Measurements from ENCODE around the gene AGPAT4. TPM values are rescaled to one million over a fixed set of nuclear protein-coding genes. Genes with fewer than 3 reads are reported as not detected.

The AGPAT4 gene
- total and polyA plus RNA-seq, 2 experiments from 2014 or later = 3.0 to 3.9 TPM

DNA sequence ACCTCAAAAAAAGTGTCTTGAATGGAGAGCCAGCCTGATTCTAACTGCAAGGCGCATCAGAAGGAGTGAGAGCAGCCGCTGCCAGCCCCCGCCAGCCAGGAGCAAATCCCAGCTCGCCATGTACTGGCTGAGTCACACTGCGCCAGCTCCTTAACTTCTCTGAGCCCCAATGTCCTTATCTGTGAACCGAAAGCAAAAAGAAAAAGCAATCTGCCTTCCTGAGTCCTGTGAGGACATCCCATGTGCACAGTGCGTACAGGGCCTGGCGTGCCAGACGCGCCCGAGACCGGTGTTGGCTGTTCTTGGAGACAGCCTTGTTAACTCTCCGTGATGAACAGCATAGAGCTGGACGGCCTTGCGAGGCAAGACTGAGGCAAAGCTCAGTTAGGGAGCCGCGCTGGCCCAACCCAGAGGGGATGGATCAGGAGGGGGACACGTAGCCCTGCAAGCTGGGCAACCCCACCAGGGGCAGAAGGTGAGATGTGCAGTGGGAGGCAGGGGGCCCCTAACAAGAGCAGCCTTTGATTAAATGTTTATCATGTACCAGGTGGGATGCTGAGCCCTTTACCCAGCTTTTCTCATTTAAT is 122.7 kb downstream of the AGPAT4 start:
- Histone ChIP-seq H3K9me2 (ENCODE audit: insufficient read depth) (no peaks in the 10 kb centered on the region), H3K27me3 (replicated peaks; ENCODE audit: insufficient read depth) (no peaks in the 10 kb centered on the region), H4K20me1 (ENCODE audit: insufficient read depth) (no peaks in the 10 kb centered on the region), H3K27ac (no peak overlapping the region), H3K4me2 (ENCODE audit: unreplicated experiment) (no peak overlapping the region), H3K4me1 (ENCODE audit: insufficient read depth) (no peaks in the 10 kb centered on the region), H3K4me3 (no peak overlapping the region), H2AFZ (no peak overlapping the region), H3K9me3 (ENCODE audit: low read depth) (no peaks in the 10 kb centered on the region), H3K36me3 (ENCODE audit: low read depth) (no peaks in the 10 kb centered on the region; the same call in 1 of the 2 replicates), H3K9ac (no peak overlapping the region), H3K79me2 (ENCODE audit: insufficient read depth) (no peaks in the 10 kb centered on the region), H3F3A (ENCODE audit: insufficient read depth) (peaks cover 8% of the 10 kb centered on the region; the same call in 1 of the 2 replicates)
- in situ Hi-C loops (cut with MboI) = no loop called here
- no peak for DNase-seq
- TF ChIP-seq EZH2phosphoT487 (IDR thresholded peaks at IDR 0.05; ENCODE audit: insufficient read depth, low read depth) (no peak), EZH2 (IDR thresholded peaks at IDR 0.05; ENCODE audit: insufficient read depth, poor library complexity, severe bottlenecking) (no peak)
- 96 to 97% methylated on average over 18 of the region's 18 CpGs for WGBS, 2 experiments (ENCODE audit: low coverage in 1 of 2, low lambda C conversion rate in 2 of 2, missing lambda C conversion rate in 2 of 2)

DNA sequence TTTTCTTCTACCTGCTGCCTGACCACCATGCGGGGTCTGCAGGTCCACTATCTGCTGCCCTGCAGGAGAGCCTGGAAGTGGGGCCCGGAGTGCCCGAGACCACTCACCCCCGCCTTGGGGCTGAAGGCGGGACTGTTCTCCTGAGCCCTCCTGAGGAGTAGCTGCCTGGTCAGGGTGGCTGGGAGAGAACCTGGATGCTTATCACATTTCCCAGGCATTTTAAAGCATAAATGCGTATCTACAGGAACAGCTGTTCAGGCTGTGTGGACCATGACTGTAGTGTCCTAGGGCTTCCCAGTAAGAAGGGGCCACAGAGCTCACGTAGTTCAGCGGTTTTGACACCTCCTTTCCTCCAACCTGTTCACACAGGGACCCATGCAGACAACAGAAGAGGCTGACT is 123.3 kb downstream of the AGPAT4 start:
- H3K4me2 ChIP-seq (ENCODE audit: unreplicated experiment) = no peak overlapping the region
- no peaks in the 10 kb centered on the region for H3K79me2 ChIP-seq (ENCODE audit: insufficient read depth)
- H3K9me2 ChIP-seq (ENCODE audit: insufficient read depth) = no peaks in the 10 kb centered on the region
- H2AFZ ChIP-seq = no peak overlapping the region
- H3K27ac ChIP-seq = no peak overlapping the region
- 97% methylated on average over 8 of the region's 8 CpGs for WGBS, 2 experiments (ENCODE audit: low coverage in 1 of 2, low lambda C conversion rate in 2 of 2, missing lambda C conversion rate in 2 of 2)
- H3F3A ChIP-seq (ENCODE audit: insufficient read depth) = peaks cover 8% of the 10 kb centered on the region; the same call in 1 of the 2 replicates
- in situ Hi-C loops (cut with MboI) = no loop called here
- TF ChIP-seq EZH2 (IDR thresholded peaks at IDR 0.05; ENCODE audit: insufficient read depth, poor library complexity, severe bottlenecking) (no peak), EZH2phosphoT487 (IDR thresholded peaks at IDR 0.05; ENCODE audit: insufficient read depth, low read depth) (no peak)
- H3K4me3 ChIP-seq = no peak overlapping the region
- no peak for DNase-seq
- H3K4me1 ChIP-seq (ENCODE audit: insufficient read depth) = no peaks in the 10 kb centered on the region
- no peaks in the 10 kb centered on the region for H3K27me3 ChIP-seq (replicated peaks; ENCODE audit: insufficient read depth)
- H4K20me1 ChIP-seq (ENCODE audit: insufficient read depth) = no peaks in the 10 kb centered on the region
- H3K36me3 ChIP-seq (ENCODE audit: low read depth) = no peaks in the 10 kb centered on the region; the same call in 1 of the 2 replicates
- H3K9me3 ChIP-seq (ENCODE audit: low read depth) = no peaks in the 10 kb centered on the region
- no peak overlapping the region for H3K9ac ChIP-seq

DNA sequence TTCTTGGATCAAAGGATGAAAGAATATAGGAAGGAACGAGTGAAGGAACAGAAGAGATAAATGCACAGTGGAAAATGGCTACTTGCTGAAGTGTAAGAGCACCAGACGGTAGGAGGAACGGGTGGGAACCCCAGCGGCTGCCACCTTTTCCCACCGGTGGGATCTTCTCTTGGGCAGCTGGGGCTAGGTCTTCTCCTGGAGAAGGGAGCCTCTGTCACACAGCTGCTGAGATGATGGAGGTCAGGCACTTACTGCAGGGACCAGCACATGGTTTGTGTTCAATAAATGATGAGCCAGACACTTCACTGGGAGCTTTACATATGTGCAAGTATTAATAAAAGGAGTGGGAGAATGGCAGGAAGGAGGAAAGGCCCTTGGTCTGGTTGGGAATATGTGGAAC is 123.7 kb downstream of the AGPAT4 start:
- no peak overlapping the region for H3K4me3 ChIP-seq
- no peaks in the 10 kb centered on the region for H3K9me3 ChIP-seq (ENCODE audit: low read depth)
- in situ Hi-C loops (cut with MboI) = no loop called here
- H2AFZ ChIP-seq = no peak overlapping the region
- no peaks in the 10 kb centered on the region for H4K20me1 ChIP-seq (ENCODE audit: insufficient read depth)
- no peak for DNase-seq
- WGBS, 2 experiments (ENCODE audit: low coverage in 1 of 2, low lambda C conversion rate in 2 of 2, missing lambda C conversion rate in 2 of 2) = 96 to 99% methylated on average over 5 of the region's 5 CpGs
- H3K27ac ChIP-seq = no peak overlapping the region
- peaks cover 8% of the 10 kb centered on the region; the same call in 1 of the 2 replicates for H3F3A ChIP-seq (ENCODE audit: insufficient read depth)
- no peak overlapping the region for H3K4me2 ChIP-seq (ENCODE audit: unreplicated experiment)
- H3K79me2 ChIP-seq (ENCODE audit: insufficient read depth) = no peaks in the 10 kb centered on the region
- no peaks in the 10 kb centered on the region for H3K27me3 ChIP-seq (replicated peaks; ENCODE audit: insufficient read depth)
- no peak overlapping the region for H3K9ac ChIP-seq
- no peaks in the 10 kb centered on the region; the same call in 1 of the 2 replicates for H3K36me3 ChIP-seq (ENCODE audit: low read depth)
- TF ChIP-seq EZH2 (IDR thresholded peaks at IDR 0.05; ENCODE audit: insufficient read depth, poor library complexity, severe bottlenecking) (no peak), EZH2phosphoT487 (IDR thresholded peaks at IDR 0.05; ENCODE audit: insufficient read depth, low read depth) (no peak)
- no peaks in the 10 kb centered on the region for H3K9me2 ChIP-seq (ENCODE audit: insufficient read depth)
- H3K4me1 ChIP-seq (ENCODE audit: insufficient read depth) = no peaks in the 10 kb centered on the region

DNA sequence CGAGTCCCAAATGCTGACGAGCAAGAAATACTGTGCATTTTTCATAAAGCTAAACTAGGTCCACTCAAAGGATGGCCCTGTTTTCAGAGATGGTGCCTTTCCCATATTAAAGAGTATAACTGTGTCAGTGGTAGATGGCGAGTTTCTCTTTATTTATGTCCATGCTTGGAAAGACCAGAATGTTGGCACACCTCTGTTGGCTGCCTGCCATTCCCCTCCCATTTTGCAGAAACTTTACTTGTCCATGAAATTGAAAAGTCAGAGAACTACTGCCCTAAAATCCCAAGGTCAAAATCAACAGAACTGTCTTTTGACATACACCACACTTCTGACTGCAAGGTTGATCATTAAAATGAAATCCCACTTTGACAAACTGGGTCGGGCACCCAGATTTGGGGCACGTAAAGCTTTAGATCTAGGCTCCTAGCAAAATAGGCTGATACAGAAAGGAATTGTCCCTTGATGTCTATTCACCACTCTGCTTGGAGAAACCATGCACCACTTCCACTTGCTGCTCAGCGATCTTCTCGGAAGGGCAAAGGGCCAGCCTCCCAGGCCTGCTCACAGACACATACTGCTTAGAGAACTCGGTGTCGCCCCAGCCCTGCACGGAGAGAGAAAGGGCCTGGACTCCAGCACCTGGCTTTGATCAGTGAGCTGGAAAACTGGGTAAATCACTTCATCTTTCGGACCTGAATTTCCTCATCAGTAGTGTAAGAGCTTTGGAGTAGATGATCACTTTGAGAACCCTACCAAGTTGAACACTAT is 130.0 kb downstream of the AGPAT4 start:
- Histone ChIP-seq H3K36me3 (ENCODE audit: low read depth) (no peaks in the 10 kb centered on the region; the same call in 1 of the 2 replicates), H3K4me3 (no peak overlapping the region), H3F3A (ENCODE audit: insufficient read depth) (peaks cover 16% of the 10 kb centered on the region; the same call in 1 of the 2 replicates), H3K27me3 (replicated peaks; ENCODE audit: insufficient read depth) (no peaks in the 10 kb centered on the region), H3K9ac (no peak overlapping the region), H2AFZ (no peak overlapping the region), H3K4me2 (ENCODE audit: unreplicated experiment) (no peak overlapping the region), H4K20me1 (ENCODE audit: insufficient read depth) (no peaks in the 10 kb centered on the region), H3K79me2 (ENCODE audit: insufficient read depth) (no peaks in the 10 kb centered on the region), H3K9me3 (ENCODE audit: low read depth) (no peaks in the 10 kb centered on the region), H3K9me2 (ENCODE audit: insufficient read depth) (no peaks in the 10 kb centered on the region), H3K4me1 (ENCODE audit: insufficient read depth) (no peaks in the 10 kb centered on the region), H3K27ac (no peak overlapping the region)
- no peak for TF ChIP-seq EZH2 (IDR thresholded peaks at IDR 0.05; ENCODE audit: insufficient read depth, poor library complexity, severe bottlenecking)
- no peak for TF ChIP-seq EZH2phosphoT487 (IDR thresholded peaks at IDR 0.05; ENCODE audit: insufficient read depth, low read depth)
- no peak for DNase-seq
- 80 to 89% methylated on average over 11 of the region's 11 CpGs for WGBS, 2 experiments (ENCODE audit: low coverage in 1 of 2, low lambda C conversion rate in 2 of 2, missing lambda C conversion rate in 2 of 2)
- in situ Hi-C loops (cut with MboI) = no loop called here

All from GM23248 (cell line).